ENCODE data around the gene FAR1.

The FAR1 gene

GRCh38 chr11:13669544-13670488 lies 1.3 kb downstream of the FAR1 start:
- DNase-seq (ENCODE audit: low spot score), result no peak

DNA sequence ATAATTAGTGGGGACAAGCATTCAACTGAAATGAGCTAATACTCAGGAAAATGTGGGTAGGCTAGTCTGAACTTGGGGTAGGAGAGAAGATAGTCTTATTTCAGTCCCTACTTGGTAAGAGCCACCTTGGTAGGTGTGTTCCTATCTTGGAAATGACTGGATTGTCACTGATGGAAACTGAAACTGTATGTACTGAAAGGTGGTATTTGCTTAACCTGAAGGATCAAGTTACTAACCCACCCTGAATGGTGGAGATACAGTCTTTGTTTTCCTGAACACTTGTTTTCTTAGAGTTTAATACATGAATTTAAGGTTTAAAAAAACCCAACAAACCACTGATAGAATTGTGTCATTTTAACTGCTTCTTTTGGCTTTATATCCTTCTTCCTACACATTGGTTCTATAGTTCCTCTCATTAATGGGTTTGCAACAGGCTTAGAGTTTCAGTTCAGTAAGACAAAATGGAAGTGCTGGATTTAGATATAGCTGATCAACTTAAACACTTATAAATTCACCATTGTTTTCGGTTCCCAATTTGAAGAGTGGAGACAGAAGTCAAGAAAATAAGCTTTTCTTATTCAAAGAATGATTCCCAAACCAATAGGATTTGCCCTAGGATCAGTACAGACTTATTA lies 4.2 kb downstream of the FAR1 start:
- no peak for DNase-seq (ENCODE audit: low spot score)

GRCh38 chr11:13674799-13675509 lies 6.5 kb downstream of the FAR1 start:
- DNase-seq (ENCODE audit: low spot score), result no peak

- DNase-seq (ENCODE audit: low spot score), result no peak
Observed at GRCh38 chr11:13676576-13676975, 8.1 kb downstream of the FAR1 start.

GRCh38 chr11:13679768-13680167 lies 11.3 kb downstream of the FAR1 start:
- DNase-seq (ENCODE audit: low spot score), result no peak

DNA sequence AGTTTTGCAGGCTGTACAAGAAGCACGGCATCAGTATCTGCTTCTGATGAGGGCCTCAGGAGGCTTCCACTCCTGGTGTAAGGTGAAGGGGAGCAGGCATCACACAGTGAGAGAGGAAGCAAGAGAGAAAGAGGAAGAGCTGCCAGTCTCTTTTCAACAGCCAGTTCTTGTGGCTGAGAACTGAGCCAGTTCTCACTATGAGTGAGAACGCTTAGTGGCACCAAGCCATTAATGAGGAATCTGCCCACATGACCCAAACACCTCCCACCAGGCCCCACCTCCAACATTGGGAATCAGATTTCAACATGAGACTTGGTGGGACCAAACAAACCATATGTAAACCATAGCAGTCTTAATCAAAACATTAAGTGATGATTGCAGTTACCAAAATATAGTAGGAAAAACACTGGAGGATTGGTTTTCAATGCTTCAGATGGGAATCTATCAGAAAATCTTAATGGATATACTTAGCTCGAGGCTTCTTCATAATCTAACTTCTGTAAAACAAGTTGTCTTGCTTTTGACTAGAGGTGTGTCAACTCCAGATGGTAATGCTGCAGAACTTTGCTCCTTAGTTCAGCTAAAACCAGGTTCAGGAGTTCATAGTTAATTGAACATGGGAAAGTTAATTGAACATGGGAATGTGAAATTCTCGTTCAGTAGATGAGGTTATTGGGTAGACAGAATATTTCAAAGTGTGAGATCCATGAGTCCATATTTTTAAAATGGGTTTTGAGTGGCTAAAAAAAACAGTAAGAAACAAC lies 12.2 kb downstream of the FAR1 start:
- DNase-seq (ENCODE audit: low spot score), result no peak

DNA sequence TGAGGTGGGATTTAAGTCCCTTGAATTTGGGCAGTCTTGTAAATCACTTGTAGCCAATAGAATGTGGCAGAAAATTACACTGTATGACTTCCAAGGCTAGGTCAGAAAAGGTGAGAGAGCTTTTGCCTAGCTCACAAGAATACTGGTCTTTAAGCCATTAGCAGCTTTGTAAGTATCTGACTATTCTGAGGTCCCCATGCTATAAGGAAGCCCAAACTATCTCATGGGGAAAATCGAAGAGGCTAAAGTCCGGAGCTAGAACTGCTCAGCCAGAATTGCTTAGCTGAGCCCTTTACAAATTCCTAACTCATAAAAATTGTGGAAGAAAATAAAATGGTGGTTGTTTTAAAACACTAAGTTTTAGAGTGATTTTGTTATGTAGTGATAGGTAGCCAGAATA lies 13.0 kb downstream of the FAR1 start:
- no peak for DNase-seq (ENCODE audit: low spot score)

DNA sequence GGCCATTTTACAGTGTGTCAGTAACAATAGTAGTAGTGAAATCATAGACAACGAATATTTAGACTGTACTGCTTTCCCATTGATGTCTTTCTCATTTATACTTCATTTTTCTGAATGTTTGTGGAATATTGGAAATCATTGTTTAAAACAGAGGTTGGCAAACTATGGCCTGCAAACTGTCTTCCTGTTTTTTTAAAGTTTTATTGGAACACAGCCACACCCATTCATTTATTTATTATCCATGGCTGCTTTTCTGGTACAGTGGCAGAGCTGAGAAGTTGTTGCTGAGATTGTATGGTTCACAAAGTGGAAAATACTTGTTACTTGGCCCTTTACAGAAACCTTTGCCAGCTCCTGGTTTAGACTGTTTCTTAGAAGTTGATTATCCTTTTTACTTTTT lies 13.7 kb downstream of the FAR1 start:
- DNase-seq (ENCODE audit: low spot score), result no peak

GRCh38 chr11:13685461-13686108 lies 17.1 kb downstream of the FAR1 start:
- no peak for DNase-seq (ENCODE audit: low spot score)

GRCh38 chr11:13686776-13687175 lies 18.3 kb downstream of the FAR1 start:
- DNase-seq (ENCODE audit: low spot score), result no peak

- no peak for DNase-seq (ENCODE audit: low spot score)
Observed at GRCh38 chr11:13687271-13687670, 18.8 kb downstream of the FAR1 start.

DNA sequence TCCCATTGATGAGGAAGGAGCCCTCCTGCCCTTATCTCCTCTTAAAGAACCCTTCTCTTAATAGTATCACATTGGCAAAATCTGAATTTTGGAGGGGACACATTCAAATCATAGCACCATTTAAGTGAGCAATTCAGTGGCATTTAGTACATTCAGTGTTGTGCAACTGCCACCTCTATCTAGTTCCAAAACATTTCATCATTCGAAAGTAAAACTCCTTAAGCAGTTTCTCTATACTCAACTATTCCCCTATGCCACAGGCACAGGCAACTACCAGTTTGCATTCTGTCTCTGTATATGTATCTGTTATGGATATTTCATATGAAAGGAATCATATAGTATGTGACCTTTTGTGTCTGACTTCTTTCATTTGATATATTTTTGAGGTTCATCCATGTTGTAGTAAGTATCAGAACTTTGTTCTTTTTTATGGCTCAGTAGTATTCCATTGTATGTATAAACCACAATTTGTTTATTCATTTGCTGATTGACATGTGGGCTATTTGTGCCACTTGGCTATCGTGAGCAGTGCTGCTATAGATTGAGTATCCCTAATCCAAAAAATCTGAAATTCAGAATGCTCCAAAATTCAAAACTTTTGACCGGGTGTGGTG lies 22.9 kb downstream of the FAR1 start:
- DNase-seq (ENCODE audit: low spot score), result no peak

DNA sequence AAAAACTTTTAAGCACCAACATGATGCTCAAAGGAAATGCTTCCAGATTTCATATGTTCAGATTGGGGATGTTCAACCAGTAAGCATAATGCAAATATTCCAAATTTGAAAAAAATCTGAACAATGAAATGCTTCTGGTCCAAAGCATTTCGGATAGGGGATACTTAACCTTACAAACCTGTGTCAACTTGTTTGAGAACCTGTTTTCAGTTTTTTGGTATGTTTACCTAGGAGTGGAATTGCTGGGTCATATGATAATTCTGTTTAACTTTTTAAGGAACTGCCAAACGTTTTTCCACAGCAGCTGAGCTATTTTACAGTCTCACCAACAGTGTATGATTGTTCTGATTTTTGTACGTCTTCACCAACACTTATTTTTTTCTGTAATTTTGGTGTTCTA lies 23.7 kb downstream of the FAR1 start:
- DNase-seq (ENCODE audit: low spot score), result no peak

GRCh38 chr11:13694115-13694514 lies 25.6 kb downstream of the FAR1 start:
- DNase-seq (ENCODE audit: low spot score), result no peak

- DNase-seq (ENCODE audit: low spot score), result no peak
Observed at GRCh38 chr11:13695886-13696285, 27.4 kb downstream of the FAR1 start.

- no peak for DNase-seq (ENCODE audit: low spot score)
Observed at GRCh38 chr11:13697710-13698109, 29.2 kb downstream of the FAR1 start.

- no peak for DNase-seq (ENCODE audit: low spot score)
Observed at GRCh38 chr11:13698132-13698531, 29.7 kb downstream of the FAR1 start.

DNA sequence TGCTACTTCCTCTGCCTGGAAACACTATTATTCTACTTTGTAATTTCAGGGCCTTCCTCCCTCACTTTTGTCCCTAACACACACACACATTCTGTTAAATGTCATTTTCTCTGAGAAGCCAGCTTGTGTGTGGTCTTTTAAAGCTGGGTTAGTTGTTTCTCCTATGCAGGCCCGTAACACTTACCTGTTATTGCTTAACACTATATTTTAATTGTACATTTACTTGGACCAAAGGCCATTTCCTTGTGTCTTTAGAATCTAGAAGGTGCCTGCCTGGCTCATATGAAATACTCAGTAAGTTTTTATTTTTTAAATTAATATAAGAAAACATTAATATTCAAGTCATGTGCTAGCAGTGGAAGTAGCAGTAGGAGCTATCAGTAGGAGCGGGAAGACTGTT lies 30.6 kb downstream of the FAR1 start:
- DNase-seq (ENCODE audit: low spot score), result no peak

GRCh38 chr11:13699870-13700269 lies 31.4 kb downstream of the FAR1 start:
- DNase-seq (ENCODE audit: low spot score), result no peak

- DNase-seq (ENCODE audit: low spot score), result no peak
Observed at GRCh38 chr11:13701506-13701905, 33.0 kb downstream of the FAR1 start.

- no peak for DNase-seq (ENCODE audit: low spot score)
Observed at GRCh38 chr11:13702071-13702470, 33.6 kb downstream of the FAR1 start.

All from ecto neural progenitor cell (in vitro differentiated cells).